Astrocyte (in vitro differentiated cells and primary cell): Measurements from ENCODE around the gene CPZ.

Source experiments
- CTCF ChIP-seq: IDR thresholded peaks from 2 replicates; pipeline ENCODE4 v1.5.1; 2011; ENCODE audit warnings: low read depth, mild to moderate bottlenecking, inconsistent platforms, low read length, moderate library complexity; ENCODE audit not compliant: insufficient read depth
- EZH2 ChIP-seq: IDR thresholded peaks from 2 replicates; pipeline ENCODE4 v1.6.1; 2012; ENCODE audit warnings: mild to moderate bottlenecking, low read length, inconsistent platforms; ENCODE audit not compliant: insufficient read depth

DNA sequence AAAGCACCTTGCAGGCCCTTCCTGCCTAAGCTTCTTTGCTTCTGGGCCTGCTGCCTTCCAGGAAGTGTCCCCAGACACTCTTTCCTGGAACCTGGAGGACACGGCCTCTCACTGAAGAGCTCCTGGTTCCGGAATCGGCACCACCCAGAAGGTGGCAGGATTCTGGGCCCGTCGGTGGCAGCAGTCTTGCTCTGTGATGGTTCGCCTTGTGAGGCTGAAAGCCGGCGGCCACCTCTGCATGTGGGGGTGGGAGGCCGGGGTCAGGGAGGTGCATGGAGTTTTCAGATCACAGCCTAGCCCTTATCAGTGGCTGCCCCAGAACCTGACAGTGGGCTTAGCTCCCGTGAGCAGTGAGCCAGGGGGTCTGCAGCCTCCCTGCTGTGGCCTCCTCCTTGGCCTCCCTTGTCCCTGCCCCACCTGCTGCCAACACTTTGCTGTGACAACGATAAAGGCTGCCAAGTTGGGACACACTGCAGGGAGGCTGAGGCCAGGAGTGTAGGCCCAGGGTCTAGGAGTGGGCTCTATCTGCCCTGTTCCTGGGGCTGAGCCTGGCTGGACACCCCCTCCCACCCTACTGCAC is 43.1 kb upstream of the CPZ start:
- no peak for TF ChIP-seq CTCF
- no peak for TF ChIP-seq EZH2
